ENCODE measurements around the gene PLCB2.

DNA sequence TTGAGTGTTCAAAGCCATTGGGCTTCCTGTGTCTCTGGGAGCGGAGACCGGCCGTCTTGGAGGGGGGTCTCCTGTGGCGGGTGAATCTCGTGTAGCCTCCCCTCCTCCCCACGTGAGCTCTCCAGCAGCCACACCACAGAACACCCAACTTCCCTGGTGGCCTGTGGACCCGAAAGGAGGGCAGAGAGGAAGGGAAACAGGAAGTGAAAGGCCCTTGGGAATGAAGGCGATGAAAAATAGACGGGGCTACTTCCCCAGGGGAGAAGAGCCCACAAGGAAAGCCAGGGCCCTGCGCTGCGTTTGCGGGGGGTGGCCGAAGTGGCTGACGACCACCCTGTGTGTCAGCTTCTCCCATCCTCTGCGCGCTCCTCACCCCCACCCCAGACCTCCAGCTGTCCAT is 30.3 kb downstream of the PLCB2 start:
- TF ChIP-seq MTA2 (IDR thresholded peaks at IDR 0.05; ENCODE audit: low read depth) (no peak), BRCA1 (IDR thresholded peaks at IDR 0.05) (no peak), BRCA1 (CRISPR knock-in tag; IDR thresholded peaks at IDR 0.05) (no peak), KAT8 (IDR thresholded peaks at IDR 0.05; ENCODE audit: low read depth) (no peak), PHF21A (IDR thresholded peaks at IDR 0.05; ENCODE audit: borderline replicate concordance, low read depth) (no peak), HDAC2 (IDR thresholded peaks at IDR 0.05) (no peak), CEBPG (CRISPR knock-in tag; IDR thresholded peaks at IDR 0.05) (no peak), CEBPG (tag; conservative IDR thresholded peaks at IDR 0.05 in 1 of 2, IDR thresholded peaks at IDR 0.05 in 1 of 2) (no peak), SMAD4 (CRISPR knock-in tag; conservative IDR thresholded peaks at IDR 0.05) (no peak), IRF2 (CRISPR knock-in tag; IDR thresholded peaks at IDR 0.05) (no peak)
- TF ChIP-seq, protein P1, sequence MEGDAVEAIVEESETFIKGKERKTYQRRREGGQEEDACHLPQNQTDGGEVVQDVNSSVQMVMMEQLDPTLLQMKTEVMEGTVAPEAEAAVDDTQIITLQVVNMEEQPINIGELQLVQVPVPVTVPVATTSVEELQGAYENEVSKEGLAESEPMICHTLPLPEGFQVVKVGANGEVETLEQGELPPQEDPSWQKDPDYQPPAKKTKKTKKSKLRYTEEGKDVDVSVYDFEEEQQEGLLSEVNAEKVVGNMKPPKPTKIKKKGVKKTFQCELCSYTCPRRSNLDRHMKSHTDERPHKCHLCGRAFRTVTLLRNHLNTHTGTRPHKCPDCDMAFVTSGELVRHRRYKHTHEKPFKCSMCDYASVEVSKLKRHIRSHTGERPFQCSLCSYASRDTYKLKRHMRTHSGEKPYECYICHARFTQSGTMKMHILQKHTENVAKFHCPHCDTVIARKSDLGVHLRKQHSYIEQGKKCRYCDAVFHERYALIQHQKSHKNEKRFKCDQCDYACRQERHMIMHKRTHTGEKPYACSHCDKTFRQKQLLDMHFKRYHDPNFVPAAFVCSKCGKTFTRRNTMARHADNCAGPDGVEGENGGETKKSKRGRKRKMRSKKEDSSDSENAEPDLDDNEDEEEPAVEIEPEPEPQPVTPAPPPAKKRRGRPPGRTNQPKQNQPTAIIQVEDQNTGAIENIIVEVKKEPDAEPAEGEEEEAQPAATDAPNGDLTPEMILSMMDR (IDR thresholded peaks at IDR 0.05 in 2 of 3, conservative IDR thresholded peaks at IDR 0.05 in 1 of 3; ENCODE audit: insufficient read depth in 2 of 3, low read depth in 1 of 3, low read length in 3 of 3), result no peak
- TF ChIP-seq, protein P2, sequence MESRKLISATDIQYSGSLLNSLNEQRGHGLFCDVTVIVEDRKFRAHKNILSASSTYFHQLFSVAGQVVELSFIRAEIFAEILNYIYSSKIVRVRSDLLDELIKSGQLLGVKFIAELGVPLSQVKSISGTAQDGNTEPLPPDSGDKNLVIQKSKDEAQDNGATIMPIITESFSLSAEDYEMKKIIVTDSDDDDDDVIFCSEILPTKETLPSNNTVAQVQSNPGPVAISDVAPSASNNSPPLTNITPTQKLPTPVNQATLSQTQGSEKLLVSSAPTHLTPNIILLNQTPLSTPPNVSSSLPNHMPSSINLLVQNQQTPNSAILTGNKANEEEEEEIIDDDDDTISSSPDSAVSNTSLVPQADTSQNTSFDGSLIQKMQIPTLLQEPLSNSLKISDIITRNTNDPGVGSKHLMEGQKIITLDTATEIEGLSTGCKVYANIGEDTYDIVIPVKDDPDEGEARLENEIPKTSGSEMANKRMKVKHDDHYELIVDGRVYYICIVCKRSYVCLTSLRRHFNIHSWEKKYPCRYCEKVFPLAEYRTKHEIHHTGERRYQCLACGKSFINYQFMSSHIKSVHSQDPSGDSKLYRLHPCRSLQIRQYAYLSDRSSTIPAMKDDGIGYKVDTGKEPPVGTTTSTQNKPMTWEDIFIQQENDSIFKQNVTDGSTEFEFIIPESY (CRISPR knock-in tag; IDR thresholded peaks at IDR 0.05), result no peak
- TF ChIP-seq, protein P3, sequence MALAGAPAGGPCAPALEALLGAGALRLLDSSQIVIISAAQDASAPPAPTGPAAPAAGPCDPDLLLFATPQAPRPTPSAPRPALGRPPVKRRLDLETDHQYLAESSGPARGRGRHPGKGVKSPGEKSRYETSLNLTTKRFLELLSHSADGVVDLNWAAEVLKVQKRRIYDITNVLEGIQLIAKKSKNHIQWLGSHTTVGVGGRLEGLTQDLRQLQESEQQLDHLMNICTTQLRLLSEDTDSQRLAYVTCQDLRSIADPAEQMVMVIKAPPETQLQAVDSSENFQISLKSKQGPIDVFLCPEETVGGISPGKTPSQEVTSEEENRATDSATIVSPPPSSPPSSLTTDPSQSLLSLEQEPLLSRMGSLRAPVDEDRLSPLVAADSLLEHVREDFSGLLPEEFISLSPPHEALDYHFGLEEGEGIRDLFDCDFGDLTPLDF (CRISPR knock-in tag; IDR thresholded peaks at IDR 0.05), result no peak
